Ovary (tissue), 9 donors: Measurements from ENCODE around the gene SLC35E3. TPM values are rescaled to one million over a fixed set of nuclear protein-coding genes. Genes with fewer than 3 reads are reported as not detected.
"Not testable (repeated sequence)": the region's sequence is repeated elsewhere in the genome, so short reads cannot be mapped to it uniquely, and the experiment has no call there.

Experiments used
- DNase-seq, 5 donors: peaks; one replicate each; pipeline ENCODE4 v3.0.0-alpha.2; 2019 to 2020
- H3K27ac ChIP-seq, 2 donors: fragments of 200-600 bp; one replicate each; pipeline versions ENCODE4 v1.5.1 to v1.8.0; 2019 to 2022
- H3K27me3 ChIP-seq: fragments of 200-600 bp; one replicate; pipeline ENCODE4 v1.8.0; 2022
- H3K36me3 ChIP-seq: fragments of 200-600 bp; sonication (generic); one replicate; pipeline ENCODE4 v1.5.1; 2019
- H3K4me1 ChIP-seq: one replicate; pipeline ENCODE4 v1.8.1; 2013; ENCODE audit warnings: mild to moderate bottlenecking, moderate library complexity; ENCODE audit not compliant: insufficient read depth
- H3K4me3 ChIP-seq: fragments of 200-600 bp; sonication (generic); one replicate; pipeline ENCODE4 v1.5.1; 2017
- H3K9me3 ChIP-seq, 2 donors: fragments of 200-600 bp in 1 of 2; sonication (generic) in 1 of 2; one replicate each; pipeline versions ENCODE4 v1.5.1 to v1.8.1; 2013 to 2019; ENCODE audit warnings: mild to moderate bottlenecking in 1 of 2, moderate library complexity in 1 of 2
- CTCF ChIP-seq, 3 donors: fragments of 450-650 bp in 2 of 3; fragments of 200-600 bp in 1 of 3; IDR thresholded peaks; one replicate each; pipeline versions ENCODE4 v1.5.1 to v1.8.0; 2016 to 2022; ENCODE audit warnings: antibody characterized with exemption in 3 of 3, mild to moderate bottlenecking in 1 of 3
- EP300 ChIP-seq: sonication (generic); formaldehyde crosslinking; IDR thresholded peaks from one replicate; pipeline ENCODE4 v1.6.1; 2017; ENCODE audit warnings: antibody characterized with exemption
- POLR2A ChIP-seq: fragments of 450-650 bp; IDR thresholded peaks from one replicate; pipeline ENCODE4 v1.6.1; 2017; ENCODE audit warnings: antibody characterized with exemption, mild to moderate bottlenecking, moderate library complexity
- WGBS, 3 donors: extraction: QIAGEN DNeasy Blood & Tissue Kit in 1 of 3; methylation state at CpG; one replicate each; pipeline versions ENCODE4 v1.1.5 to v1.1.7; 2013 to 2017; 5-methylcytosine and 5-hydroxymethylcytosine counted together
- intact Hi-C, 4 donors: fragments of 100-400 bp; cut with DNase I; formaldehyde crosslinking; loops; one replicate each; pipeline versions ENCODE4 v1.11.0 to v1.15.1; 2022 to 2023
- polyA plus RNA-seq, 2 donors: library from polyadenylated mRNA; stranded (reverse); fragments of 200-250 nt in 1 of 2; fragments of 350-450 nt in 1 of 2; fragmentation: Illumina TruSeq in 1 of 2; extraction: RNeasy Lipid Tissue Mini Kit (QIAGEN cat#74804) in 1 of 2; gene quantifications; one replicate each; pipeline ENCODE4 v1.2.3, GENCODE V29; 2013 to 2014
- total RNA-seq, 7 donors: library from RNA; depleted of rRNA in 2 of 7; stranded (reverse); fragments of >200 nt in 2 of 7; fragmentation: NEBNext Ultra II Directional in 3 of 7; extraction: Animal tissue kit (Norgen Biotek cat#: 25700) in 3 of 7; gene quantifications; one replicate each; pipeline versions ENCODE4 v1.1.0 to v1.2.4, GENCODE V29; 2016 to 2023
- donor health status: DM: no; HTN: no; CAD: no; lungs with moderate emphysema.
- donor health status: DM: no; HTN: no; CAD: no.
- donor health status: Bipolar disorder and iron deficiency.
- donor health status: DM: yes; HTN: yes; CAD: no.
- donor health status: DM: no; HTN: no; CAD: no.
- donor health status: DM: yes; HTN: yes; CAD: no.

SLC35E3 gene
- total and polyA plus RNA-seq, 9 donors: 1.1 to 12.3 (median 8.1) TPM

- H3K27ac ChIP-seq: no peak overlapping the region
- no peaks in the 10 kb centered on the region for H3K9me3 ChIP-seq
- TF ChIP-seq EP300 (no peak), POLR2A (no peak), CTCF (IDR thresholded peaks at IDR 0.05) (no peak)
- no peaks in the 10 kb centered on the region for H3K27me3 ChIP-seq
- H3K4me1 ChIP-seq: peaks cover 3% of the 10 kb centered on the region
- H3K4me3 ChIP-seq: no peak overlapping the region
- H3K36me3 ChIP-seq: no peaks in the 10 kb centered on the region
- WGBS, 3 donors: 90 to 94% (median 93%) methylated on average over 8 of the region's 8 CpGs
- DNase-seq: no peak
- intact Hi-C loops: no loop called here
Measured at GRCh38 chr12:68815928-68816800, 70.2 kb downstream of the SLC35E3 start.

- DNase-seq, intact Hi-C loops, H3K4me3 ChIP-seq, H3K27ac ChIP-seq, H3K9me3 ChIP-seq, H3K36me3 ChIP-seq, H3K4me1 ChIP-seq, H3K27me3 ChIP-seq: not testable (repeated sequence)
- 93 to 95% (median 94%) methylated on average over 13 of the region's 13 CpGs for WGBS, 3 donors
Measured at GRCh38 chr12:68819481-68819880, 73.5 kb downstream of the SLC35E3 start.

- intact Hi-C loops: no loop called here
- TF ChIP-seq EP300: no peak
- no peak for TF ChIP-seq CTCF (IDR thresholded peaks at IDR 0.05)
- TF ChIP-seq POLR2A: no peak
- no peak for DNase-seq
- Histone ChIP-seq H3K4me1 (no peaks in the 10 kb centered on the region), H3K9me3 (no peaks in the 10 kb centered on the region), H3K27ac (no peak overlapping the region), H3K4me3 (no peak overlapping the region), H3K36me3 (no peaks in the 10 kb centered on the region), H3K27me3 (no peaks in the 10 kb centered on the region)
- 86 to 92% (median 87%) methylated on average over 6 of the region's 6 CpGs for WGBS, 3 donors
Measured at GRCh38 chr12:68821357-68822188, 75.6 kb downstream of the SLC35E3 start.

GRCh38 chr12:68823696-68824095 is 77.7 kb downstream of the SLC35E3 start:
- Histone ChIP-seq H3K9me3 (no peaks in the 10 kb centered on the region), H3K4me3 (no peak overlapping the region), H3K36me3 (no peaks in the 10 kb centered on the region), H3K27me3 (no peaks in the 10 kb centered on the region), H3K27ac (no peak overlapping the region), H3K4me1 (no peaks in the 10 kb centered on the region)
- TF ChIP-seq POLR2A (no peak), CTCF (IDR thresholded peaks at IDR 0.05) (no peak), EP300 (no peak)
- 21 to 35% (median 34%) methylated on average over 3 of the region's 3 CpGs for WGBS, 3 donors
- intact Hi-C loops: no loop called here
- DNase-seq: no peak
